Raji (cell line): ENCODE results near the gene CACNA2D2.

Source experiments
- POLR2A ChIP-seq: IDR thresholded peaks from 2 replicates; pipeline ENCODE4 v1.6.1; 2011; ENCODE audit warnings: low read depth, low read length, control low read depth; ENCODE audit not compliant: insufficient read depth

Gene CACNA2D2

GRCh38 chr3:50414616-50415015, 88.8 kb downstream of the CACNA2D2 start:
- TF ChIP-seq POLR2A = no peak

GRCh38 chr3:50412231-50412754, 91.1 kb downstream of the CACNA2D2 start:
- TF ChIP-seq POLR2A = no peak

GRCh38 chr3:50411229-50411628, 92.2 kb downstream of the CACNA2D2 start:
- TF ChIP-seq POLR2A = no peak

- no peak for TF ChIP-seq POLR2A
These were observed 92.8 kb downstream of the CACNA2D2 start for GRCh38 chr3:50410608-50411139.

GRCh38 chr3:50410185-50410584, 93.2 kb downstream of the CACNA2D2 start:
- TF ChIP-seq POLR2A = no peak

- no peak for TF ChIP-seq POLR2A
These were observed 94.9 kb downstream of the CACNA2D2 start for GRCh38 chr3:50408443-50408944.

- TF ChIP-seq POLR2A = no peak
These were observed 96.9 kb downstream of the CACNA2D2 start for GRCh38 chr3:50406487-50406886.

- TF ChIP-seq POLR2A = no peak
These were observed 98.2 kb downstream of the CACNA2D2 start for GRCh38 chr3:50405249-50405648.

GRCh38 chr3:50401978-50402595, 101.3 kb downstream of the CACNA2D2 start:
- TF ChIP-seq POLR2A = no peak

GRCh38 chr3:50396502-50396901, 106.9 kb downstream of the CACNA2D2 start:
- TF ChIP-seq POLR2A = no peak

GRCh38 chr3:50395070-50395860, 108.2 kb downstream of the CACNA2D2 start:
- no peak for TF ChIP-seq POLR2A

GRCh38 chr3:50393061-50393460, 110.4 kb downstream of the CACNA2D2 start:
- no peak for TF ChIP-seq POLR2A

- no peak for TF ChIP-seq POLR2A
These were observed 111.2 kb downstream of the CACNA2D2 start for GRCh38 chr3:50392101-50392715.

- no peak for TF ChIP-seq POLR2A
These were observed 112.8 kb downstream of the CACNA2D2 start for GRCh38 chr3:50390508-50391224.

- no peak for TF ChIP-seq POLR2A
These were observed 114.0 kb downstream of the CACNA2D2 start for GRCh38 chr3:50389414-50389767.
